ENCODE results near the gene FIGN.

Gene FIGN

GRCh38 chr2:163735685-163736432 lies at the start of gene FIGN:
FIGN (minus strand) TSS chr2:163736008; CDS start chr2:163734927, 1,081 bp downstream.
- peak; percentile 4 for DNase-seq

DNA sequence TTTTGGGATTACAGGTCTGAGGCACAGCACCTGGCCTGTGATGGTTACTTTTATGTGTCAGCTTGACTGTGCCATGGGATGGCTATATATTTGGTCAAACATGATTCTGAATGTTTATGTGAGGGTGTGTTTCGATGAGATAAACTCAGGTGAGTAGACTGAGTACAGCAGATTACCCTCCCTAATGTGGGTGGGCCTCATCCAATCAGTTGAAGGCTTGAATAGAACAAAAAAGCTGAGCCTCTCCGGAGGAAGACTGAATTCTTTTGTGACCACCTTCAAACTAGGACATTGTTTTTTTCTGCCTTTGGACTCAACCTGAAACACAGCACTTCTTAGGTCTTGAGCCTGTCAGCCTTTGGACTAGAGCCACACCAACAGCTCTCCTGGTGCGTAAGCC lies 49.4 kb upstream of the FIGN start:
- no peak for DNase-seq

- DNase-seq, result no peak
Observed at GRCh38 chr2:163779970-163780597, 44.3 kb upstream of the FIGN start.

- no peak for DNase-seq
Observed at GRCh38 chr2:163778045-163778781, 42.4 kb upstream of the FIGN start.

DNA sequence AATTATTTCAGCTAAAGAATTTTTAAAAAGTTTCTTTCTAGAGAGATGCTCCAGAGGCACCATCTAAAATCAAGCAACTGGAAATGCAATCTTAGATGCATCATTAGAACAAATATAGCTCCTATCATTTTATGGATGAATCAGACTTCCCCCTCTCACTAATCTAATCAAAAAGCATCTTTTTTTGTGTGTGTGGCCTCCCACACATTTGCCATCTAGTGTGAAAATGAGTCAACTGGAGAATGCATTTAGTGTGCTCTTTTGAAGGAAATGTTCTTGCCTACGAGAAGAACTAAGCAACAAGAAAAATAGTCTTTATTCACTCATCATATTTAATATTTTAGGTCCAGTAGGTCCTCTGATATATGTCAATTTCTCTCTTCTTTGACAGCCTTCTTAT lies 39.5 kb upstream of the FIGN start:
- no peak for DNase-seq

DNA sequence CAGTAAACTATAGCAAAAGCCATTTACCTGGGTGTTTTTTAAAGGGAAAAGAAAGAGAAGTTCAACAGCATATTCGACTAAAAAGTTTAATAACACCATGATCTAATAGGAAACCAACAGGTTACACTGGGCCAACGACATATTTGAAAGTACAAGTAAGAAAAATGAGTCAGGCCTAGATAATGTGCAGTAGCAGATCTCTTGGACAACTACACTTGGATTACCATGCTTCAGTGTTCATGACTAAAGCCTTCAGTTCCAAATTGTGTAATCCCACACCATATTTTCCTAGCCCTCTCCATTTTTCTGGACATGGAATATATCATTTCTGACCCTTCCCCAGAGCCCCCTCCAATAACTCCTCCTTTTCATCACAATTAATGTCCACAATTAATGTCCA lies 39.1 kb upstream of the FIGN start:
- no peak for DNase-seq

DNA sequence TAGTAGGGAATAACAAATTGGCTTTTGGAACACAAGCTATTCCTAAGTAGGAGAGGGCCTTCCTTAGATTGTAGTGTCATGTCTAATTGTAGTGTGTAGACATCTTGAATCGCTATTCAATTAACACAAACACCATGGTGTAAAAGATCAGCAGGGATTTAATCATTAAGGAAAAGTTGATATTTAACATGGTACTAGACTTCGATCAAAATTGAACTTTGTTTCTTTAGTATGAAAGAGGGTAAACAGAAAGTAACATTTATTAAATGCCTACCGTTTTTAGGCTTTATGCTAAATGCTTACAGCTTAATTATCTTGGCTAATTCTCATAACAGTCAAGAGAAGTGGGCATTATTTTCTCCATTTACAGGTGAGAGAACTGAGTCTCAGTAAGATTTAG lies 37.5 kb upstream of the FIGN start:
- DNase-seq, result no peak

DNA sequence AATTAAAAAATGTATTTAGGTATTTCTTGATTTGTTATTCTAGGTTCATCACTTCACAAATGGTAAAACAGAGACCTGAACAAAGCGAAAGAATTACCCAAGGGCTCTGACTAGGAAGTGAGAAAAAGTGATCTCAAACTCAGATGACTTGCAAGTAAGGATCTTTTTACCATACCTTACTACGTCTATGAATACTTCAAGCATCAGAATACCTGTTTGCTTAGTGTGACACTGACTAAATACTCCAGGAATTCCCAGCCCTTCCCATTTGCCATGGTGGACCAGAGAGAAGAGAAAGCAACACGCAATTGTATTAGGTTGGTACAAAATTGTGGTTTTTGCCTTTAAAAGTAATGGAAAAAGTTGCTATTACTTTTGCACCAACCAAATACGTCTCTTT lies 35.8 kb upstream of the FIGN start:
- DNase-seq, result no peak

- DNase-seq, result no peak
Observed at GRCh38 chr2:163768881-163769695, 33.3 kb upstream of the FIGN start.

GRCh38 chr2:163767097-163767496 lies 31.3 kb upstream of the FIGN start:
- DNase-seq, result no peak

- no peak for DNase-seq
Observed at GRCh38 chr2:163764566-163764965, 28.8 kb upstream of the FIGN start.

- DNase-seq, result no peak
Observed at GRCh38 chr2:163759013-163759412, 23.2 kb upstream of the FIGN start.

GRCh38 chr2:163757814-163758213 lies 22.0 kb upstream of the FIGN start:
- no peak for DNase-seq

DNA sequence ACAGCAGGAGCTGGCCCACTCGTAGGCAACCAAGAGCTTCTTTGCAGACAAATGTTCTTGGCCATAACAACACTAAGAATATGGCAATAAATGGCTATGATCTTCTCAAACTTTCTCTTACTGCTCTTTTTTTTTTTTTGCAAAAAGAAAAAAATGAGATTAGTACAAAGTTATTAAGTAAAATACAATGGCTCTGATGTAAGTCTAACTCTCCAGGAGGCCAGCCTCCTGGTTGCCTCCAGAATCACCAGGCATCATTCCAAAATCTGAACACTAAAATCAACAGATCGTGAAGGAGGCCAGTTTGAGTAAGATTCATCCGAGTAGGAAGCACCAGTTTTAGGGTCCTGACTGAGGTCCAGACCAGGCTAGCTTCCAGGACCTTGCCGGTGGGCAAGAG lies 20.8 kb upstream of the FIGN start:
- no peak for DNase-seq

- DNase-seq, result no peak
Observed at GRCh38 chr2:163755366-163755765, 19.6 kb upstream of the FIGN start.

- no peak for DNase-seq
Observed at GRCh38 chr2:163753726-163754125, 17.9 kb upstream of the FIGN start.

GRCh38 chr2:163752267-163752666 lies 16.5 kb upstream of the FIGN start:
- no peak for DNase-seq

DNA sequence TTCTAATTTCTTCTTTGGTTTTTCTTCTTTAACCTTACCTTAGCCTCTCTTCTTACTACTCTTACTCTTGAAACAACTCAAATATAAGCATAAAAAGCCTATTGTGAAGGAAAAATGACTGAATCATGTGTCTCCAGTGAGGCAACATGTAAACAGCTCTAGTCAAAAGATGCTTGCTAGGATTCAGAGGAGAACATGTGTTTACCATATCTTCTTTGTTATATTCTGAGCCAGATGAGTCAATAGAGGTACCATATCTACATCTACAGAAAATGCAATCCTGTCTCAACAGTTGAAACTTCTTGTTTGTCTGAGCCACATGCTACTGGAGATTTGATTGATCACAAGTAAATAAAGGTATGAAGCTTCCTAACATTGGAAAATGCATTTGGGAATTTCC lies 15.9 kb upstream of the FIGN start:
- no peak for DNase-seq

DNA sequence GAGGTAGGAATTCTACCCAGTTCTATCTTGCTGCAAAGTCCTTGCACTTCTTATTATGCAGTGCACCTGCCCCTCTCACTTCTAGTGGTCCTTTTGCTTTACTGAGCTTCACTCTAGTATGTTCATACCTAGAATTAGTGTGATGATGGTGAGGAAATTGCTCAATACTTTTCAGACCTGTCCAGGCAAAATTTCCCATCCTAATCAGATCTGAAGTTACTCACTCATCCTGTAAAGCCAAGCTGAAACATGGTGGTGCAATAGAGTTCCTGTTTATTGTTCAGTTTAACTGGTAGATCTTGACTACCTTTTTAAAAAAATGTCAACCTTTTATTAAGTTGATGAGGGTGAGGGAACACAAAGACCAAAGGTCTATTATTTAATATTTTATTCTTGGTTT lies 12.6 kb upstream of the FIGN start:
- DNase-seq, result no peak

- no peak for DNase-seq
Observed at GRCh38 chr2:163741435-163741834, 5.6 kb upstream of the FIGN start.

DNA sequence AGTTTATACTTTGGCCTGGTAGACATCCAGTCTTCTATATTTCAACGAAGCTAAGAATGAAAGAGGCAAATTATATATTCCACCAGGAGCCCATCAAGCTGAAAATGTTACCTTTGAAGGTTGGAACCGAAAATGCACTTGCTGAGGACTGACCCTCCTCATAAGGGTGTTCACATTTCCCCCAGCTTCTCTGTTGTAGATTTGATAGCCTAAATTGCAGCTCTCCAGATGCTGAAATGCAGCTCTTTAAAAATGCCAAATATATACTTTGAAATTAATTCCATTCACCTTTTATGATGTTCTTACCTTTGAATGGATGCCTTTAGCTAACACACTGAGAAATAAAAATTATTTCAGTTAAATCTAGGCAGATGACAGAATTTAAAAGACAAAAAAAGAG lies 1.8 kb upstream of the FIGN start:
- DNase-seq, result no peak

GRCh38 chr2:163737190-163737439 lies 1.3 kb upstream of the FIGN start:
- no peak for DNase-seq

DNA sequence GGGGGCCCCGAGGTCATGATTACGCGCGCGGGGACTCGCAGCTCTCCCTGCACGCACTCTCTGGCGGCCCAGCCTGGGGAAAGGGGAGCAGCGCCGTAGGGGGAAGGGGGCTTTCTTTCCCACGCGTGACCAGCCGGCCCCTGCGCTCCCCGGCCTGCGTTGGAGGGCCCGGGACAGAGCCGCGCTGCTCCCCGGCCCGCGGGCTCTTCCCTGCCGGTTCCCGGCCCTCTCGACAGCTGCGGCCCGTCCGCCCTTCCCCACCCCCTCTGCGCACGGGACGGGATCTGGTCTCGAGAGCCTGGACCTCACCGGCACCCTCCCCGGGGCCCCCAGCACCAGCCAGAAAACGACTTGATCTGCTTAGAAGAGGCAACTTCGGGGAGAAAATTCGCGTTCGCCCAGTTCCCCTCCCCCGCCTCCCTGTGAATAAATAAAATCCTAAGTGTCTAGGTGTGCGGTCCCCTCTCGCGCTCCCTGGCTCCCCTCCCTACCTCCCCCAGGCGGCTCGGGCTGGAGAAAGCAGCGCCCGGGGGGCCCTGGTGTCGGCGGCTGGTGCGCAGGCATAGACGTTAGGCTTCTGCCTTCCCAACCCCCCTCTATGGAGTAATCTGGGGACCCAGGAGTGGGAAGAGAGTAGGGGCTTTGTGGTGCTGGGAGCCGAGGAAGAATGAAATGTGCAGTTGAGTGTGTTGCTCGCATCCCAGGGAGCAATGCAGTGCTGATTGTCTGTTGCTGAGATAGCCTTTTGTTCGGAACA lies 803 bp upstream of the FIGN start:
- DNase-seq, result no peak
